NCI-H748 (cell line): ENCODE results near the gene DEPDC4.
A peak's percentile ranks its signal among the peaks of the same experiment; 100 is the strongest.
"Not testable (repeated sequence)": the region's sequence is repeated elsewhere in the genome, so short reads cannot be mapped to it uniquely, and the experiment has no call there.

ENCODE experiments used
- DNase-seq: peaks from one replicate; lab custom pipeline; 2025; ENCODE audit not compliant: unreplicated experiment; lab: John Stamatoyannopoulos, UW

The DEPDC4 gene

GRCh38 chr12:100265107-100265506 lies 1.8 kb downstream of the DEPDC4 start:
- not testable (repeated sequence) for DNase-seq

- no peak for DNase-seq
Measured at GRCh38 chr12:100263131-100263530, 3.7 kb downstream of the DEPDC4 start.

- no peak for DNase-seq
Measured at GRCh38 chr12:100258127-100258526, 8.8 kb downstream of the DEPDC4 start.

- no peak for DNase-seq
Measured at GRCh38 chr12:100254876-100255275, 12.0 kb downstream of the DEPDC4 start.

GRCh38 chr12:100253437-100253836 lies 13.4 kb downstream of the DEPDC4 start:
- DNase-seq: no peak

- peak; percentile 3 for DNase-seq
Measured at GRCh38 chr12:100251917-100252316, 15.0 kb downstream of the DEPDC4 start.

- no peak for DNase-seq
Measured at GRCh38 chr12:100249941-100250340, 16.9 kb downstream of the DEPDC4 start.

- DNase-seq: no peak
Measured at GRCh38 chr12:100248886-100249285, 18.0 kb downstream of the DEPDC4 start.

GRCh38 chr12:100247765-100248164 lies 19.1 kb downstream of the DEPDC4 start:
- DNase-seq: no peak

GRCh38 chr12:100243137-100243536 lies 23.7 kb downstream of the DEPDC4 start:
- DNase-seq: no peak

- DNase-seq: no peak
Measured at GRCh38 chr12:100239589-100239988, 27.3 kb downstream of the DEPDC4 start.

- no peak for DNase-seq
Measured at GRCh38 chr12:100238801-100239200, 28.1 kb downstream of the DEPDC4 start.

- peak; percentile 52 for DNase-seq
Measured at GRCh38 chr12:100234591-100235304, 32.1 kb downstream of the DEPDC4 start.

GRCh38 chr12:100234166-100234565 lies 32.7 kb downstream of the DEPDC4 start:
- no peak for DNase-seq

GRCh38 chr12:100231873-100232272 lies 35.0 kb downstream of the DEPDC4 start:
- not testable (repeated sequence) for DNase-seq

GRCh38 chr12:100229876-100230275 lies 37.0 kb downstream of the DEPDC4 start:
- DNase-seq: no peak

GRCh38 chr12:100229036-100229635 lies 37.7 kb downstream of the DEPDC4 start:
- DNase-seq: peak; percentile 14

GRCh38 chr12:100225491-100225890 lies 41.4 kb downstream of the DEPDC4 start:
- DNase-seq: peak; percentile 51

- DNase-seq: not testable (repeated sequence)
Measured at GRCh38 chr12:100222173-100222572, 44.7 kb downstream of the DEPDC4 start.

GRCh38 chr12:100221523-100221922 lies 45.4 kb downstream of the DEPDC4 start:
- no peak for DNase-seq

- DNase-seq: no peak
Measured at GRCh38 chr12:100219328-100220109, 47.4 kb downstream of the DEPDC4 start.

GRCh38 chr12:100216337-100216736 lies 50.5 kb downstream of the DEPDC4 start:
- no peak for DNase-seq
